T follicular helper cell (primary cell): ENCODE measurements around the gene DNAH9.

Experiments
- DNase-seq: peaks from one replicate; pipeline ENCODE4 v3.0.0-alpha.2; 2020; ENCODE audit warnings: low read depth

The DNAH9 gene

DNA sequence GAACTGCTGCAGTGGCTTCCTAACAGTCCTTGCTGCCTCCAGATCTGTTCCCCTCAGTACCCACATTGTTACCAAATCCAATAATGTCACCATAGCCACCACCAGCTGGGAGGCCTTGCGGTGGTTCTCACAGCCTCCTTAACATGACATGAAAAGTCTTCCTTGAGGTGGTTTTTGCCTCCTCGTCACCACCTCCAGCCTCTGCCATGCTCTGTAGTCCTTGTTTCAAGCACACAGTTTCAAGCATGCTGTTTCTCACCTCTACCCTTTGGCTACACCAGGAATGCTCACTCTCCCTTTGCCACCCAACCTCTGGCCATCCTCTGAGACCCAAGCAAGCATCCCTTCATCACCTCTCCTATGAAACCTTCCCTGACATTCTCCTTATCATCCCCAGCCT lies 47.2 kb downstream of the DNAH9 start:
- DNase-seq, result no peak

DNA sequence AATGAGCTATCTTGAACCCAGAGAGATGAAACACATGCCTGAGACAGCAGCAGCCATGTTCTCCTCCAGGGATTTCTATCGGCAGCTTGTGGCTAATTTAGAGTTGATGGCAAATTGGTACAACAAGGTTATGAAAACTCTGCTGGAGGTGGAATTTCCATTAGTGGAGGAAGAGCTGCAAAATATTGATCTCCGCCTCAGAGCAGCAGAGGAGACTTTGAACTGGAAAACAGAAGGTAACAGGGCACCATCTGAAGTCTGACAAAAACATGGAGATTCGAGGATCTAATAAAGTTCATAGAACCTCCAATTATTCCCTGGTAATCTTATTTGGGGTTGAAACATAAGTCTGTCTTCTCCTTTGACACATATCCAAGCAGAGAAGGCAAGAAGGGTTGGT lies 52.8 kb downstream of the DNAH9 start:
- no peak for DNase-seq

DNA sequence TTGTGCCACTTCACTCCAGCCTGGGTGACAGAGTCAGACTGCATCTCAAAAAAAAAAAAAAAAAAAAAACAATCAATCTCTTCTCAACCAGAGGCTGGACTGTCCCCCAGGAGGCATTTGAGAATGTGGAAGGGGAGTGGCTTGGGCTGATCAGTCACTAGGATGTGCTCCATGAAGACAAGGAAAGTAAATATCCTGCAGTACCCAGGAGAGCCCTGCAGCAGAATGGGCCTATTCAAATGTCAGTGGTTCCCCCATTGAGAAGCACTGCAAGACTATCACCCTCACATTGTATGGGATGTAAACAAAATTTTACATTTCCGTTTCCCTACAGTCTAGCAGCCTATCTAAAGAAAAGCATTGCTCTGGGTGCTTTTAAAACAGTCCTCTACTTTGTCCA lies 70.3 kb downstream of the DNAH9 start:
- DNase-seq, result no peak

DNA sequence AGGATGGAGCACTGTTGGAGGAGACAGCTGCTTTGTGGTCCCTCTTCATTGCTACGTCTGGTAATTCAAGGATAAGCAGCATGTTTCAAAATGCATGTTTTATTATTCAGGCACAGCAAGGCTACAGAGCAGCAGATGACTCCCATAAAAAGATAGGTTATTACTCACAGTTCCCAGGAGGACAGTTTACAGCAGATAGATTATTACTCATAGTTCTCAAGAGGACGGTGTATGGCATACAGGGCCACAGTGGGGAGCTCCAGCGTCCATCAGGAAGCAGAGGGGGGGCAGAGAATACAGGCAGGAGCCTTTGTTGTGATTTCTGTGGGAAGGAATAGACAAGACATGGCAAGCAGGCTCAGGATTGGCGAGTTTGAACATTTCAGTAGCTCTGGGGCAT lies 72.9 kb downstream of the DNAH9 start:
- DNase-seq, result no peak

DNA sequence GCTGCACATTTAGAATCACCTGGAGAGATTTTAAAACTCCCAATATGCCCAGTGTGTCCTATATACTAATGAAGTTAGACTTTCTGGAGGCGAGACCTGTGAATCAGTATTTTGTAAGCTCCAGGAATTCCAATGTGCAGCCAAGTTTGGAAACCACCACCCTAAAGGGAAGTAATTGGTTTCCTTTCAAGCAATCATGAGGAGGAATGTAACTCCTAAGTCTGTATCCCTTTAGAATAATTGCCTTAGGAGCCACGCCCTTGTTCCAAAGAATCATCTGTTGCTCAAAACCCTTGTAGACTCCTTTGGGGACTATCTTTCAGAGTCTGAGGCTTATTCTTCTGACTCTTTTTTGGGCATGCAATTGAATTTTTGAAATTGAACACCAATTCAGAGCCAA lies 84.4 kb downstream of the DNAH9 start:
- no peak for DNase-seq

DNA sequence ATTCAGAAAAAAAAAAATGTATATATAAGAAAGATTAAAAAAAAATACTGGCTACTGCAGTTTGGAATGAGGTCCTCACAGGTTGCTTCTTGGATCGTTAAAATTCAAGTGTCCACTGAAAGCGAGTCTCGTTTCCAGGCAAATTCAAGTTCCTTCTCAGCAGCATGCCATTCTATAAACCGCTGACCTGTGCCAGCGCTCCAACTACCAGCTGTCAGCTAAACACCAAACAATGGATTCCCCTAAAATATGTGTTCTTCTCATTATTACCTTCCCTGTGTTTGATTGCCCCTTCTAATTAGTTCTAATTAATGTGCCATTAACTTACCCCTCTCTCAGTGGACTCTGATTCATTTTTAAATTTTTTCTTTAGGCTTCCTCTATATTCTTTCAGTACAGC lies 92.4 kb downstream of the DNAH9 start:
- DNase-seq, result no peak

DNA sequence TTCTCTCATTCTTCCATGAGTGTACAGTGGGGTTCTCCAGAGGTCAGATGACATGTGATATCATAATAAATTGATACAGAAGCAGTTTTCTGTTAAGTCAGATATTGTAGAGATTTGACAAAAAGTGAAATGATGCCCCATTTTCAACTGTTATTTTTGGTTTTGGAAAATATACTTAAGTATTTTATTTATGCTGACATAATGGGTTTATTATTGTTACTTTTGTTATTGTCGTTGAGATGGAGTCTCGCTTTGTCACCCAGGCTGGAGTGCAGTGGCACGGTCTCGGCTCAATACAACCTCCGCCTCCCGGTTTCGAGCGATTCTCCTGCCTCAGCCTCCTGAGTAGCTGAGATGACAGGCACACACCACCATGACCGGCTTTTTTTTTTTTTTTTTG lies 94.4 kb downstream of the DNAH9 start:
- no peak for DNase-seq

DNA sequence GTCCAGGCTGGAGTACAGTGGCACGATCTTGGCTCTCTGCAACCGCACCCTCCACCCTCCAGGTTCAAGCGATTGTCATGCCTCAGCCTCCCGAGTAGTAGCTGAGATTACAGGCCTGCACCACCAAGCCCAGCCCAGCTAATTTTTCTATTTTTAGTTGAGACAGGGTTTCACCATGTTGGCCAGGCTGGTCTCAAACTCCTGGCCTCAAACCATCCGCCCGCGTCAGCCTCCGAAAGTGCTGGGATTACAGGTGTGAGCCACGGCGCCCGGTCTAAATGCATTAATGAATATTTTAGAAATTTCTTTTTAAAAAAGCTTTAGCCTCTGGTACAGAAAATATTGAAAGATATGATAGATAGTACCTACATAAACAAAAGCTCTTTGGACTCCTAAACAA lies 95.0 kb downstream of the DNAH9 start:
- no peak for DNase-seq

DNA sequence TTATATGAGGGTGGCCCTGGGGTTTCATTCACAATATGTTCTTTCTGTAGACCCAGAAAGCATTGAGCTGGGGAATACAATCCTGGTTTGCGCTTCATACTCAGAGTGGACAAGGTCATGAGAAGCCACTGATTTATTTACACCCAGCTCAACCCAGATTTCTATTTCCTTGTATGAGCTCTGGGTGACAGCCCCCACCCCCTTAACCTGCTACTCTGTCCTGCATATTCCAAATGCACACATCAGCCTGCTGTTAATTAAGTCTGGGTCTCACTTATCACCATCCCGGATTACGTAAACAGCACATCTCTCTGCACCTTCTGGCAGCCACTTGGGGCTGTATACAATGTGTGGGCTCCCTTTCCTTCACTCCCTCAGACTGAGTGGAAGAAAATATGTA lies 102.4 kb downstream of the DNAH9 start:
- no peak for DNase-seq

DNA sequence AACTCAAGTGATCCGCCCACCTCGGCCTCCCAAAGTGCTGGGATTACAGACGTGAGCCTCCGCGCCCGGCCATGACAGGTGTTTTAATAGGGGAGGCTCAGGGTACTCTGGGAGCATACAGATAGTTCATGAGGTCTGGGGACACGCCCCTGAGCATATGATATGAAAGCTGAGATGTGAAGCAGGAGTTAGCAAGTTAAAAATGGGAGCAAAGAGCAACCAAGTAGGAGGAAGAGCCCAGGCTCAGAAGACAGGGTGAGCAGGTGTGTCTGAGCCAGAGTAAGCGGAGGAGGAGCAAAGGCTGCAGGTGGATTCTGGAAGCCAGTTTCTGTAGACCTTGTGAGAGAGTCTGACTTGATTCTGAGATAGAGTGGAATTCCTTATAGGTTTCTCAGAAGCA lies 103.6 kb downstream of the DNAH9 start:
- DNase-seq, result no peak

DNA sequence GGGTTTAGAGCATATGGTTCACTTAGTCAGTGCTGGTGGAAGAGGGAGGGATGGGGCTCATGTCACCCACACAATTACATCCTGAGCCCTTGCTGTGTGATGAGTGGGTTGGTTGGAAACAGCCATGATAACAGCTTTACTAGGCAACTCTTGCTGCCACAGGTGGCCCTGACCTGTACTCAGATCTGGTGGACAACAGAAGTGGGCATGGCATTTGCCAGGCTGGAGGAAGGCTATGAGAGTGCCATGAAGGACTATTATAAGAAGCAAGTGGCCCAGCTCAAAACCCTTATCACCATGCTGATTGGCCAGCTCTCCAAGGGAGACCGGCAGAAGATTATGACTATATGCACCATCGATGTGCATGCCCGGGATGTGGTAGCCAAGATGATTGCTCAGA lies 105.8 kb downstream of the DNAH9 start:
- DNase-seq, result no peak

DNA sequence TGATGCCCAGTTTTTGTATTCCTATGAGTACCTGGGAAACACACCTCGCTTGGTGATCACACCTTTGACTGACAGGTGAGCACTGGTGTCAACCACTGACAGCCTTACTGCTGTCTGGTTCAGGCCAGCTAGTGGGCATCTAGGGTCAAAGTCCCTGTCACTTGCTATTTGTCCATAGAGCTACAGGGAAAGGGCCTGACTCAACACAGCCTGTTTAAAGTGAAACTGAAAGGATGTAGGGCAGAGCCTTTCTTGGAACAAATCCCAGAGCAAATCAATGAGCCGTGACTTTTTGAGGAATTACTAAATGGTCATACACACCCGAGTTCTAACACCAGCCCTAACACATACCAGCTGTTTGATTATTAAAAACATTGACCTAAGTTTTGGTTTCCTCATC lies 106.8 kb downstream of the DNAH9 start:
- DNase-seq, result no peak

DNA sequence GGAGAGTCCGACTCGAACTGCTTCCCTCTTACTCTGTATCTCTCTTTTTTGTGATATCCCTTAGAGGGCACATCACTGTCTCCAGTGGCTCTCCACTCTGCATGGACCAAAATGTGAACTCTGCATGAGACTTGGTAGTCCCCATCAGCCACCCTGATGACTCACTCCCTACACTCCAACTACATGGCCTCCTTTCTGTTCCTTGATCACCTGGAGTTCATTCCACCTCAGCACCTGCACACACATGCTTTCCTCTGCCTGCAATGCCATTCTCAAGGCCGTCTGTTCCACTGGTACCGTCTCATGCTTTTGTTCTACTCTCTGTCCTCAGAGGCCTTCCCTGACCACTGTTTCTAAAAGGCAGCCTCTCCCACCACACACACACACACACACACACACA lies 109.3 kb downstream of the DNAH9 start:
- DNase-seq, result no peak

DNA sequence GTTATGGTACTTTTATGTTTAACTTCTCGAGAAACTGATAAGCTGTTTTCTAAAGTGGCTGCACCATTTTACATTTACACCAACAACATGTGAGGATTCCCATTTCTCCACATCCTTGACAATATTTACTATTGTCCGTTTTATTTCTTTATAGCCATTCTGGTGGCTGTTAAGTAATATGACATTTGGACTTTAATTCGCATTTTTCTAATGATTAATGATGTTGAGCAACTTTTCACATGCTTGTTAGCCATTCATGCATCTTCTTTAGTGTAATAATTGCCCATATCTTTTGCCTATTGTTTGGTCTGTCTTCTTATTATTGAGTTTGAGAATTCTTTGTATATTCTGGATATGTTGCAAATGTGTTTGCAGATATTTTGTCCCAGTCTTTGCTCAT lies 114.2 kb downstream of the DNAH9 start:
- DNase-seq, result no peak

DNA sequence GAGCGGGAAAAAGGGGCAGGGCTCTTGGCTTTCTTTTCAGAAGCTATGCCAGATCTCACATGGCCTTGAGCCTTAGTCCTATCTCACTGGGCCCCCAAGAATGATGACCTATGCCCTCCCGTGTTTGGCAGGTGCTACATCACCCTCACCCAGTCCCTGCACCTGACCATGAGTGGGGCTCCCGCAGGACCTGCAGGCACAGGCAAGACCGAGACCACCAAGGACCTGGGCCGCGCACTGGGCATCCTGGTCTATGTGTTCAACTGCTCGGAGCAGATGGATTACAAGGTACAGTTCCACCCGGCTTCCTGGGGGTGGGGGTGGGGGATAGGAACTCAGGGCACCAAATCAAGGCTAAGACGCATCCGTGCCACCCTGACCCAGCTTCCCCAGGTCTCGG lies 120.9 kb downstream of the DNAH9 start:
- no peak for DNase-seq

DNA sequence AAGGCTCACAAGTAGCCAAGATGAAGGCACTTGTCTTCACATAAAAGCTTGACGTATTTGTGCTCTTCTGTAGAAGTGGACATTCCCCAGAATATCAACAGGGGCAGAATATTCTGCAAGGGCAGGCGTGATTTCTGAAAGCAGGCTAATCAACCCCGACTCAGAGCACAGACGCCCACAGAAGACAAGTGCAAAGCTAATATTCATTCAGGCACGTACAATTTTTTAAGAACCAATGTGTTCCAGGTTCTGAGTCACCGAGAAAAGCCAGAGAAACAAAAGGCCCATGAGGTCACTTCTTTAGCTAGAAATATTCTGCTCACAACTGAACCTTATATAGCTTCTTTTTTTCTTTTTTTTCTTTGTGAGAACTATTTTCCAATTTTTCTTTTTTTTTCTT lies 121.6 kb downstream of the DNAH9 start:
- DNase-seq, result no peak

DNA sequence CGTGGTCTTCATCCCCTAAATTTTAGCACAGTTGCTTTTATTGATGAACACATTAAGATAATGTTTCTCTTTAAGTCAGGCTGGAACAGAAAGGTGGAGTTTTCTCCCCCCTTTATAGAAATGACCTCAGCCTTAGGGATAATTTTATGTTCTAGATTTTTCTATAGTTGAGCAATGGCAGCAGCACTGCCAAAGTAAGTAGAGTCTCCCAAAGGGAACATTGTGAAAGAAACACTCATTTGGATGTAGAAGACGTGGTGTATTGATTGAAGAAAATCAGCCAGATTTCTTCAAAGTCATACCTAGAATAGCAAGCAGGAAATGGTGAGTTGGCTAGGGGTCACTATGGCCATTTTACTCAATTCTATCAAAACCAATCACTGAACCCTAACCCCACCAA lies 122.5 kb downstream of the DNAH9 start:
- no peak for DNase-seq

DNA sequence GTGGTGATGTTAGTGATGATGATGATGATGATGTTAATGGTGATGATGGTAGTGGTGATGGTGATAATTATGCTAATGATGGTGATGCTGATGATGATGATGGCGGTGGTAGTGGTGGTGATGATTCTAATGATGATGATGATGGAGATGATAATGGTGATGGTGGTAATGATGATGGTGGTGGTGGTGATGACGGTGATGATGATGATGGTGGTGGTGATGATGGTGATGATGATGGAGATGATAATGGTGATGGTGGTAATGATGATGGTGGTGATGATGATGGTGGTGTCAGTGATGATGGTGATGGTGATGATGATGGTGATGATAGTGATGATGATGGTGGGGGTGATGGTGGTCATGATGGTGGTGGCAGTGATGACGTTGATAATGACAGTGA lies 132.5 kb downstream of the DNAH9 start:
- DNase-seq, result no peak

DNA sequence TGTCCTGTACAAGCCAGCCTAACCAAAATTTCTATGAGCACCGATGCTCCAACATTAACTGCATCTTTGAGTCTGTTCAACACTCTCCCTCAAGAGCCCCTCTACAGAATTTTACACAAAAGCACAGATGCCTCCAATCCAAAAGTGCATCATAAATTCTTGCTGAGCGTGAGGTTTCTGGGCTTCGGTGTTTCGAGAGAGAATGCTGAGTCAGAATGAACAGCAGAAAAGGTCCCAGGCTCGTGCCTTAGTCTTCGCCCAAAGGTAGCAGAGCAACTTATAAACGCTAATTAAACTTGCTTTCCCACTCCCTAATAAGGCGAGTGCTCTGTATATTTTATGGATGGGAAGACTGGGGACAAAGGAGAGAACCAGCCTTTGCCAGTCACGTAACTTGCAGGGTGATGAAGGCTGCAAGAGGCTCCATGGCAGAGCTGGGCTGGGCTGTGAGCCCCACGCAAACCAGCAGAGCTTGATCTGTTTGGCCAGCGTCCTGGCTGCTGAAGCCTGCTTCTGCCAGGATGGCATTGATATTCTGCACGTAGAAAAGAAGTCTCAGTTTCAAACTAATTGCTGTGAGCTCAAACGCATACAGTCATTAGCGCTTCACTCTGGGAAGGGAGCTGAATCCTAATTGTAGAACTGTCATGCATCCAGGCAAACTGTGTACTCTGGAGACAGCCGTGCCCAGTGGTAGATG lies 138.5 kb downstream of the DNAH9 start:
- no peak for DNase-seq

DNA sequence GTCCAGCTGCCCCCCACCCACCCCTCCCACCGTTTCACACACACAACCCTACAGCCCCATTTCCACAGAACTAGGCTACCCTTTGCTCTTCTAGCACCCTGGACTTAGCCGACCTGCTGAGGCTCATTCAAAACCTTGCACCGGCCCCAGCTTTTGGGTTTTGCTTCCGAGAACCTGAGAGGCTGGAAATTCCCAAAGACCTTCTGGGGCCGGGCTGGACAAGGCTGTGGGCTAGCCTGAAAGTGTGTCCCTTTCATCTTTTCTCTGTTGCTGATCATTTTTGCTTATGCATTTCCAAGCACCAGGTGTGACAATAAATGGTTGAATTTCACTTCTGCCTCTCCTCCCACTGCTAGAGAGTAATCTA lies 139.0 kb downstream of the DNAH9 start:
- DNase-seq, result no peak

DNA sequence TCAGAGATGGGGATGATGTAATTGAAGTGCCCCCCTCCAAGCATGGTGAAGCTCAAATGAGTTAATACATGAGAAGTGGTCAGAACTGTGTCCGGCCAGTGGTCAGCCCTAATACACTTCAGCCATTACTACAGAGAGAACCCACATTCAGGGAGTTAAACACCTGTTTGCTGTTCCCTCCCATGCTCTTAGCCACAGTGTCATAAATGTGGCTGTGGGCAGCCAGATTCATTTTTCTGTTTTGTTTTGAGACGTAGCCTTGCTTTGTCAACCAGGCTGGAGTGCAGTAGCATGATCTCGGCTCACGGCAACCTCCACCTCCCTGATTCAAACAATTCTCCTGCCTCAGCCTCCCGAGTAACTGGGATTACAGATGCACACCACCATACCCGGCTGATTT lies 139.9 kb downstream of the DNAH9 start:
- DNase-seq, result no peak

DNA sequence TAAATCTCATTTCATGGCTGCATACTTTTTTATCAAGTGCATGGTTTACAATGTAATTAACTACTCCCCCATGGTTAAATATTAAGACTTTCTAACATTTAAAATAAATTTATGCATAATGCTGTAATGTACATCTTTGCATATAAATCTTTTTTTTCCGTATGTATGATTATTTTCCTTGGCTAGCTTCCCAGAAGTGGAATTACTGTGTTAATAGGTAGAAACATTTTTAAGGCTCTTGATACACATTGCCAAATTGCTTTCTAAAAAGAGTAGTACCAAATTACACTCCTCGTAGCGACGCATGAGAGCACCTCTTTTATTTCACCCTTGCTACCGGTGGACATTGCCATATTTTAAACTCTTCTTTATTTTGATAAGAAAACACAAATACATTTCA lies 141.1 kb downstream of the DNAH9 start:
- no peak for DNase-seq

DNA sequence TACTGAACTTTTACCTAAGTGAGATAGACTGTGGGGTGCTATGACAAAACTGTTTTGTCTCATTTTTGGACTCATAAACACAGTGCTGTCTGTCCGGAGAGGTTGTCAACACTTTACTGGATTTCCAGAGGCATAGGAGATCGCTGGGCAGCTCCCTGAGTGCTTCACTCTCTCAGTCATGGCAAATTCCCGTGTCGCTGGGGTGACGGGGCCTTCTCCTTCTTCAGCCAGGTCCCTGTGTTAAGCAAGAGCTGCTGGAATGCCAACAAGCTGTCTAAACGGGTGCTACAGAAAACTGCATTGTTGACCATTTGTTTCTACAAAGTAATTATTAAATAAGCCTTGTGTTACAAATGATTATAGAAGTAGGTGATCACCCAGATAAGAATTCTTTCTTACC lies 141.6 kb downstream of the DNAH9 start:
- no peak for DNase-seq

DNA sequence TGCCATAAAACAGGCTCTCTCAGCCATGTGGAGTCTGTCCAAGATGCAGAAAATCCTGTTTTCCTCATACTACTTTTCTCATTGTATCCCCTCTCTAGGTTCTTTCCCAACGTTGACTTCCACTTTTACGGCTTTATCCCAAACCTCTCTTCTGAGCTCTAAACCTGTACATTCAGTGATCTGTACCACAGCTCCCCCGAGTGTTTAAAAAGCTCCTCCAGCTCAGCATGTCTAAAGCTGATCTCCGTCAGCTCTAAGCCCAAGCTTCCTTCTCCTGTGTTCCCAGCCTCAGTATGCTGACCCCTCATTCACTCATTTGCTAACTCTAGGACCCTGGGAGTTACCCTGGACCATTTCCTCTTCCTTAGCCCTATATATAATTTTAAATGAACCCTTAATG lies 144.6 kb downstream of the DNAH9 start:
- DNase-seq, result no peak

DNA sequence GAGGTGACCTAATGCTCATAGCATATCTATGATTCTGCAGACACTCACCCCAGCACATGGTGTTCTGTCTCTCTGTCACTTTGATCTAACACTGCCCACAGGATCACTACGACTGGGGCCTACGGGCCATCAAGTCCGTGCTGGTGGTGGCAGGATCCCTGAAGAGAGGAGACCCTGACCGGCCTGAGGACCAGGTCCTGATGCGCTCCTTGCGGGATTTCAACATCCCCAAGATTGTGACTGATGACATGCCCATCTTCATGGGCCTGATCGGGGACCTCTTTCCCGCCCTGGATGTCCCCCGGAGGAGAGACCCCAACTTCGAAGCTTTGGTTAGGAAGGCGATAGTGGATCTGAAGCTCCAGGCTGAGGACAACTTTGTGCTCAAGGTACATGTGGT lies 146.4 kb downstream of the DNAH9 start:
- no peak for DNase-seq
